Endothelial cell of hepatic sinusoid (primary cell): ENCODE results near the gene RNF135.
"Not testable (repeated sequence)": the region's sequence is repeated elsewhere in the genome, so short reads cannot be mapped to it uniquely, and the experiment has no call there.

Source experiments
- in situ Hi-C: cut with HindIII; loops from 2 replicates; pipeline ENCODE4 v1.10.0; 2017; ENCODE audit warnings: low sequenced_read_pairs

RNF135 gene, protein sequence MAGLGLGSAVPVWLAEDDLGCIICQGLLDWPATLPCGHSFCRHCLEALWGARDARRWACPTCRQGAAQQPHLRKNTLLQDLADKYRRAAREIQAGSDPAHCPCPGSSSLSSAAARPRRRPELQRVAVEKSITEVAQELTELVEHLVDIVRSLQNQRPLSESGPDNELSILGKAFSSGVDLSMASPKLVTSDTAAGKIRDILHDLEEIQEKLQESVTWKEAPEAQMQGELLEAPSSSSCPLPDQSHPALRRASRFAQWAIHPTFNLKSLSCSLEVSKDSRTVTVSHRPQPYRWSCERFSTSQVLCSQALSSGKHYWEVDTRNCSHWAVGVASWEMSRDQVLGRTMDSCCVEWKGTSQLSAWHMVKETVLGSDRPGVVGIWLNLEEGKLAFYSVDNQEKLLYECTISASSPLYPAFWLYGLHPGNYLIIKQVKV

DNA sequence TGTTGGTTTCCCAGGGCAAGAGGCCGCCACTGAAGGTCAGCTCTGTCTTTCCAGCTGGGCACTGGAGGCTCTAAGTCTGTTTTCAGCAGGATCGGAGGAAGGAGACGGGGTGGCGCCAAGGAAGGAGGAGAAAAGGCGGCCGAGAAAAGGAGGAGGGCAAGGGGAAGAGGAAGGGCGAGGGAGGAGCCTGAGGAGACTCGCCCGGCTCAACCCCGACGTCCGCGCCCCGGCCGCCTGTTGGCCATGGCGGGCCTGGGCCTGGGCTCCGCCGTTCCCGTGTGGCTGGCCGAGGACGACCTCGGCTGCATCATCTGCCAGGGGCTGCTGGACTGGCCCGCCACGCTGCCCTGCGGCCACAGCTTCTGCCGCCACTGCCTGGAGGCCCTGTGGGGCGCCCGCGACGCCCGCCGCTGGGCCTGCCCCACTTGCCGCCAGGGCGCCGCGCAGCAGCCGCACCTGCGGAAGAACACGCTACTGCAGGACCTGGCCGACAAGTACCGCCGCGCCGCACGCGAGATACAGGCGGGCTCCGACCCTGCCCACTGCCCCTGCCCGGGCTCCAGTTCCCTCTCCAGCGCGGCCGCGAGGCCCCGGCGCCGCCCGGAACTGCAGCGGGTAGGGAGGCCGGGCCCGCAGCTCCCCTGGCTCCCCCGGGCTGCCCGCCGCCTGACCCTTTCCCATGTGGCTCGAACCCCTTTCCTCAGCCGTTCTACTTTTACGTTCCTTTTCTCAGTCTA, at the start of gene RNF135:
Gene RNF135, plus strand, starts transcription at position 209 of the 737 bp plus-strand sequence. Its CDS starts 35 bp downstream, at position 244.
- in situ Hi-C loops = no loop called here

DNA sequence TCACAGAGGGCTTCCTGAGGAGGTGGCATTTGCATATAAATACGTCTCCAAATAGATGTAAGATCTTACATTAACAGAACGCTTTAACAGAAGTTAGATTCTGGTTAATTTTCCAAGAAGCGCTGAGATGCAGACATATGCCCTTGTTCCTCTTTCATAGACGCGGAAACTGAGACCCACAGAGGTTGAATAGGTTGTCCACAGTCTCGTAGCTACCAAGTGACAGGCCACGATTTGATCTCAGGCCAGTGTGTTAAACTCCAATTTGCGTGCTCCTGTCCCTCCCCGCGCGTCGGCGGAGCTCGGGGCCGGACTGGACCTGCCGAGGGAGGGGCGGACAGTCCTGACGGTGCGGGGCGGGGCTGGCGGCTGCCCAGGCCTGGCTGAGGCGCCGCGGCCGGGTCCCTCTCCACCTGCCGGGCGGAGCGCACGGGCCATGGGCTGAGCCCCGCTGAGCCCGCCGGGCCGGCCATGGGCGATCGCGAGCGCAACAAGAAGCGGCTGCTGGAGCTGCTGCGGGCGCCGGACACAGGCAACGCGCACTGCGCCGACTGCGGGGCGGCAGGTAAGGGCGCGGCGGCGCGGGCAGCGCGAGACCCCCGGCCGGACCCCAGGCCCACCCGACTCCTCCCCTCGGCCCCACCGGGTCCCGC, 49.2 kb upstream of the RNF135 start, which contains the start of gene ADAP2:
Gene ADAP2, plus strand, starts transcription at position 402 of the 653 bp plus-strand sequence. Its CDS starts 70 bp downstream, at position 472.
- in situ Hi-C loops = no loop called here

DNA sequence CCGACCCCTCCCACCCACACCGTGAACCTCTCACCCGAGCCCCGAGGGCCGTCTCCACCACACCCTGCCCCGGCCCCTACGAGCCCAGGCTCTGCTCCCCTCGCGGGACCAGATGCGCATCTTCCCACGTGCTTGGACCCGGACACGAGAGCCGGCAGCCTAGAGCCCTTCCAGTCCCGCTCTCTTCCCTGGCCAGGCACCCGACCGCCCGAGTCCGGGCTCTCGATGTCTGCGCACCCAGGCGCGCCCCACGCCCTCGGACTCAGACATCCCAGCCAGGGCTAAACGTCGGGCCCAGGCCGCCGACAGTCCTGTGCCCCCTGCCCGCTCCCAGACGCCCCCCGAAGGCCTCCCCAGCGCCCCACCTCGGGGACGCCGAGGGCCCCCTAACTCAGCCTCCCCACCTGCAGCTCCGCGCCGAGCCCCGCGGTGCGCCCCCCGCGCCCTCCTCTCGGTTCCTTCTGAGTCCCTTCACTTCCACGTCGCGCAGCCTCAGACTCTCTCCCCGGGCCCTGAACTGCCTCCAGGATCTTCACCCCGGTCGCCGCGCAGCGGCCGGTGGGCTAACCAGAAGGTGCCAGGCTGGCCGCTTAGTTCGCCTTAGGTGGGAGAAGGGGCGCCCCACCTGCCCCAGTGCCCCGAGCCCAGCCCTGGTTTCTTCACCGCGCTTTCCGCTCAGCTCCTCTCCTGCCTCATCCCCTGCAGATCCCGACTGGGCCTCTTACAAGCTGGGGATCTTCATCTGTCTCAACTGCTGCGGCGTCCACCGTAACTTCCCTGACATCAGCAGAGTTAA, 48.4 kb upstream of the RNF135 start:
- in situ Hi-C loops = no loop called here

DNA sequence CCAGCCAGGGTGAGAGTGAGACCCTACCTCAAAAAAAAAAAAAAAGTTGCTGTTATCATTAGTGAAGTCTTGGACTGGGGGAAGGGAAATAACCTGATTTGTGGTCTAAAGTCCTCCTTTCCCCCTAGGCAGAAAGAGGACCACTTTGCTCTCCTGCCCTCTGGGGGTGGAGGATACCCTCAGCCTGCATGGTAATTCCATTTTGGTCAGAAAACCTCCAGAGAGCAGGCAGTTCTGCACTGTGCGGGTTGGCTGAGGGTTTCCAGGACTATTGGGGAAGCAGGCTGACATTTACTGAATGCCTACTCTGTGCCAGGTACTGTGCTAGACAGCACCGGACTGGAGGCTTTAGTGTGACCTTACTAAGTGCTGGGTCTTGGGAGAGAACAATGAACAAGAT, 46.5 kb upstream of the RNF135 start:
- in situ Hi-C loops = no loop called here

DNA sequence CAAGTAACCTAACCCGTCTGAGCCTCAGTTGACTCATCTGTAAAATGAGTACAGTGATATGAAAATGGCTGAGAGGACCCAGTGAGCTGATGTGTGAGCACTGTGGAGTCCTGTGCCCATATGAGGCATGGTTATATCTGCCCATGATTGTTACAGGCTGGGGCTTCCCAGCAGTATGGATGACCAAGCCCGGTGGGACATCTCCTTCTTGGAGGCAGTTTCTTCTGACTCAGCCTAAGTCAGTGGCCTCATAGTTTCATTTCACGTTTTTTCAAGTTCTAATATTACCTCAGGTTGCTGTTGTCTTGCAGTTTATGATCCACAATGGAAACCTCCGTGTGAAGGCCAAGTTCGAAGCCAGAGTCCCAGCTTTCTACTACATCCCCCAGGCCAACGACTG, 44.3 kb upstream of the RNF135 start:
- in situ Hi-C loops = no loop called here

DNA sequence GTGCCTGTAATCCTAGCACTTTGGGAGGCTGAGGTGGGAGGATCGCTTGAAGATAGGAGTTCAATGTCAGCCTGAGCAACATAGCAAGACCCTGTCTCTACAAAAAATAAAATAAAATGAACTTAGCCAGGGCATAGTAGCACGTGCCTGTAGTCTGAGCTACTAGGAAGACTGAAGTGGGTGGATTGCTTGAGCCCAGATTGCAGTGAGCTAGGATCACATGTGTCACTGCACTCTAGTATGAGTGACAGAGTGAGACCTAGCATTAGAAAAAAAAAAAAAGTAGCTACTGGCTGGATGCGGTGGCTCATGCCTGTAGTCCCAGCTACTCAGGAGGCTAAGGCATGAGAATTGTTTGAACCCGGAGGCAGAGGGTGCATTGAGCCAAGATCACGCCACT, 43.1 kb upstream of the RNF135 start:
- in situ Hi-C loops = no loop called here

DNA sequence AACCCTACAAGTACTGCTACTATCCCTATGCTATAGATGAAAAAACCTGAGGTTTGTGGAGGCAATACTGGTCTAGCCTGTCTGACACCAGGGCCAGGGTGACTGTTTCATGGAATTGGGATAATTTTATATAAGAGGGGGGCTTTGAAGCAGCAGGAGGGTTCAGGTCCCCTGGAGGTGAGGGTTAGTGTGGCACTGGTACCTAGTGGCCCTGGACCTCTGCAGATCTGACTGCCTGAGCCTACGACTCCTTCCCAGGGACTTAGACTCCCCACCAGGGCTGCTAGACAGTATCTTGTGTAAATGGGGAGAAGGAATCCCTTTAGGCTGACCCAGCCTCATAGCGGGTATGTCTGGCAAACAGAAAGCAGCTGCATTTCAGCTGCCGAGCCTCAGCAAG, 42.3 kb upstream of the RNF135 start:
- in situ Hi-C loops = no loop called here

DNA sequence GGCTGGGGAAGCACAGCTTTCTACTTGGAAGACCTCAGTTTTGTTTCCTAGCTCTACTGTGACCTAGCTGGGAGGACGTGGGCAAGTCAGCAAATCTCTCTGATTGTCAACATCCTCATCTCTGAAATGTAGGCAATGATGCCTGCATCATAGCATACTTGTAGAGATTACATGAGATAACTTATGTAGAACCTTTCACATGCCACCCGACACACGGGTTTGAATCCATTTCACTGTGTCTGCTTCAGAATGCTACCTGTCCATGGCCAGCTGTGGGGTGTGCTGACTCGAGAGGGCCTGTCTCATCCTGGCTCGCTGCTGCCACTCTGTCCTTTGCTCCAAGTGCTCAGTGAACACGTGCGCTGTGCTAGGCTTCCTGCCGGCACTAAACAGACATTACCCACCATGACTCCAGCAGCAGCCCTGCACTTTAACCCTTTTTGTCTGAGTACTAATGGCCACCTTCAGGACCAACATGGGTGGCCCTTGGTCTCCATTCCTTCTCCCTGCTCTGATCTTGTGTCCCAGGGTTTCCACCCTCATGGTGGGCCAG, 41.7 kb upstream of the RNF135 start:
- in situ Hi-C loops = no loop called here

DNA sequence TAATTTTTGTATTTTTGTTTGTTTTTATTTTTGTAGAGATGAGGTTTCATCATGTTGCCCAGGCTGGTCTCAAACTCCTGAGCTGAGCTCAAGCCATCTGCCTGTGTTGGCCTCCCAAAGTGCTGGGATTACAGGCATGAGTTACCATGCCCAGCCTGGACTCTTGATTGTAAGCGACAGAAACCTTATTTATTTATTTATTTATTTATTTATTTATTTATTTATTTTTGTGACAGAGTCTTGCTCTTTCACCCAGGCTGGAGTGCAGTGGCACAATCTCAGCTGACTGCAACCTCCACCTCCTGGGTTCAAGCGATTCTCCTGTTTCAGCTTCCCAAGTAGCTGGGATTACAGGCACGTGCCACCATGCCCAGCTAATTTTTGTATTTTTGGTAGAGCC, 41.0 kb upstream of the RNF135 start:
- in situ Hi-C loops = not testable (repeated sequence)

DNA sequence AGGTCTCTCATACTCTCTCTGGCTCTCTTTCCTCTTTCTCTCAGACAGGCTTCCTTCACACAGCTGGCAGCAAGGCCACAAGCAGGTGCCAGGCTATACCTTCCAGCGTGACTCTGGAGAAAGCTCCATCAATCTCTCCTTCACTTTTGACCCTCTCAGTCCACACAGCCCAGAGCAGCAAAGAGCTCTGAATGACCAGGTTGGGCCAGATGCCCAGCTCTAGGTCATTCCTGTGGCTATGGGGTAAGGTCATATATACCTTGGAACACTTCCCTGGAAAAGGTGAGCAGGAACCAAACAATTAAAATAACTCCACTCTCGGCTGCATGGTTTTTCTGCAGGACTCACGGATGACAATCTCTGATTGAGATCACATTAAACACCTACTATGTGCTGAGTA, 40.3 kb upstream of the RNF135 start:
- in situ Hi-C loops = no loop called here

DNA sequence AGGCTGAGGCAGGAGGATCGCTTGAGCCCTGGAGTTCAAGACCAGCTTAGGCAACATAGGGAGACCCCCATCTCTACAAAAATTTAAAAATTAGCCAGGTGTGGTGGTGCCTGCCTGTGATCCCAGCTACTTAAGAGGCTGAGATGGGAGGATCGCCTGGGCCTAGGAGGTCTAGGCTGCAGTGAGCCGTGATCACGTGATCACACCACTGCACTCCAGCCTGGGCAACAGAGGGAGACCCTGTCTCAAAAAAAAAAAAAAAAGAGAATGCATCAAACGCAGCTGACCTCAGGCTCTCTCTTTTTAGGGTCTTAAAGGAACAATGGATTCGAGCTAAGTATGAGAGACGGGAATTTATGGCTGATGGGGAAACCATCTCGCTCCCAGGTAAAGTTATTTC, 39.3 kb upstream of the RNF135 start:
- in situ Hi-C loops = not testable (repeated sequence)

DNA sequence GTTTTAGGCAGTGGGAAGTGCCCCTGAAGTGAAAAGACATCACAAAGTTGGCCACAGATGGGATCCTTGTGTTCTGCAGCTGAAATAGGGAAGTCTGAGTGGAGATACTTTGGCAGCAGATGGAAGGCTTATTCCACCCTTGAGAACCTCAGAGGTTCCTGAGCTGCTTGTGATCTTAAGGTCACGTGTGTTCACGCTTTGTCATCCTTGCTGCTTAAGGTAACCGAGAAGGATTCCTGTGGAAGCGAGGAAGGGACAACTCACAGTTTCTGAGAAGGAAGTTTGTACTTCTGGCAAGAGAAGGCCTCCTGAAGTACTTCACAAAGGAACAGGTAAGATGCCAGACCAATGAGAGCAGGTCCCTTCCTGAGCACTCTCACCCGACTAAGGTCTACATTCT, 36.9 kb upstream of the RNF135 start:
- in situ Hi-C loops = no loop called here

DNA sequence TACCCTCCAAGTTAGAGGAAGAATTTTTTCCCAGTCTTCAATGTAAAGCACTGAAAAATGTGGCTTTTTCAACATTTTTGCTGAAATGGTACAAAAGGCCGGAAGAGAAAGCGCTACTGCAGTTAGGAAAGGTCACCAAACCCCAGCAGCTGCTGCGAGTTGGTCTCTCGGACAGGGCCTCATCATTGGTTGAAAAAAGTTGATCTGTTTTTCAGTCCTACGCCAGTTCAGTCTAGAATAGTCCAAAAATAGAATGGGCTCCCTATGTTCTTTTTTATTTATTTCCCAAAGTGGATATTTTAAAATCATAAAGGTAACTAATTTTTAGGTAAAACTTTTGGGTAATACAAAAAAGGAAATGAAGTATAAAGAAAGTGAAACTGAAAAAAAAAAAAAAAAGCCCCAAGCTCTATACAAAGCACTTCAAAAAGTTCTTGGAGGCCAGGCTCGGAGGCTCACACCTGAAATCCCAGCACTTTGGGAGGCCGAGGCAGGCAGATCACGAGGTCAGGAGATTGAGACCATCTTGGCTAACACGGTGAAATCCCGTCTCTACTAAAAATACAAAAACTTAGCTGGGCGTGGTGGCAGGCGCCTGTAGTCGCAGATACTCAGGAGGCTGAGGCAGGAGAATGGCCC, 31.7 kb upstream of the RNF135 start:
- in situ Hi-C loops = no loop called here

DNA sequence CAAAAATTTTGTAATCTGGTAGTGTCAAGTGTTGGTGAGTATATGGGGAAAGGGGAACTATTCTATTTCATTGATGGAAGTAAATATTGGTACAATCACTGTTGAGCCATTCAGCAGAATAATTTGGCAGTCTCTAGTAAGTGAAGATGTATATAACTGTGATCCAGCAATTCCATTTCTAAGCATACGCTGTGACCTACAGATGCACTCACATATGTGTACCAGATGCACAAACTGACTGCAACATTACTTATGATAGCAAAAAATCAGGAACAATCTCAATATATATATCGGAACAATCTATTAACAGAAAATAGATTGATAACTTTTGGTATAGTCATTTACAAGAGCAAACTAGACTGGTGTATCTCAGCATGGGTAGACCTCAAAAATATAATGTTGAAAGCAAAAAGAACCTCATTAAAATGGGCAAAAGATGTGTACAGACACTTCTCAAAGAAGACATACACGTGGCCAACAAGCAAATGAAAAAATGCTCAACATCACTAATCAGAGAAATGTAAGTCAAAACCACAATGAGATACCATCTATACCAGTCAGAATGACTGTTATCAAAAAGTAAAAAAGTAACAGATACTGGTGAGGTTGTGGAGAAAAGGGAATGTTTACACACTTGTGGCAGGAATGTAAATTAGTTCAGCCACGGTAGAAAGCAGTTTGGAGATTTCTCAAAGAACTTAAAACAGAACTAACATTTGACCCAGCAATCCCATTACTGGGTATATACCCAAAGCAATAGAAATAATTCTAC, 28.3 kb upstream of the RNF135 start:
- in situ Hi-C loops = no loop called here

DNA sequence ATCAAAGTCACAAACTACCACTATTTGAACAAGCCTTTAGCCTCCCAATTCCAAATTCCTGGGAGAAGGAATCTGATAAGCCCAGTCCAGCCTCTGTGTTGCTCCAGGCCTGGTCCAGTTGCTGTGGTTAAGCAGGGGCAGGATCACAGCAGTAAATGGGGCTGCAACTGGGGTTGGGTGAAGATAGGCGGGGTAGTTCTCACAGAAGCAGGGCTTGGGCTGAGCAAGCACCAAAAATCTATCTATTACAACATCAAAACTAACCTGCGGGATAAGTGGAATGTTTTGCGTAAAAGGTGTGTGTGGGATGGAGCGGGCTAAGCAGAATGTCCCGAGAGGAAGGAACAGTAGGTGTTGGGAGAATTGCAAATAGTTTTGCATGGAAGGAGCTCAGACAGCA, 23.0 kb upstream of the RNF135 start:
- in situ Hi-C loops = no loop called here

DNA sequence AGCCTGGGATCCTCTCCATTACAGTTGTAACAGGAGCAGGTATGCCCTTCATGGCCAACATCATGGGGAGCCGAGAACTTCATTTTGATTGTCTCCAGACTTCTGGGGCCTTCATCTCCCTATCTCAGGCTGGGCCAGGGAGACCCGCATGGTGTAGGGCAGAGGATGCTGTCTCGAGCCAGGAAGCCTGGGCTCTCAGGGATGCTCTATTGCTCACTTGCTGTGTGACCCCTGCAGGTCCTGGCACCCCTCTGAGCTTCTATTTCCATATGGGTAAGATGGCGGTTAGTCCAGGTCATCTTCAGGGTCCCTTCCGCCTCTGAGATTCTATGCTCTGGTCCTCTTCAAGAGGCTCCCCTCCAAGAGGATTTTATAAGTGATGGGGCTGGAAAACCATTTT, 20.6 kb upstream of the RNF135 start:
- in situ Hi-C loops = loop anchor here (5.0 kb wide), 3 partner anchors 47 to 222 kb away; no protein-coding TSS in a partner anchor

DNA sequence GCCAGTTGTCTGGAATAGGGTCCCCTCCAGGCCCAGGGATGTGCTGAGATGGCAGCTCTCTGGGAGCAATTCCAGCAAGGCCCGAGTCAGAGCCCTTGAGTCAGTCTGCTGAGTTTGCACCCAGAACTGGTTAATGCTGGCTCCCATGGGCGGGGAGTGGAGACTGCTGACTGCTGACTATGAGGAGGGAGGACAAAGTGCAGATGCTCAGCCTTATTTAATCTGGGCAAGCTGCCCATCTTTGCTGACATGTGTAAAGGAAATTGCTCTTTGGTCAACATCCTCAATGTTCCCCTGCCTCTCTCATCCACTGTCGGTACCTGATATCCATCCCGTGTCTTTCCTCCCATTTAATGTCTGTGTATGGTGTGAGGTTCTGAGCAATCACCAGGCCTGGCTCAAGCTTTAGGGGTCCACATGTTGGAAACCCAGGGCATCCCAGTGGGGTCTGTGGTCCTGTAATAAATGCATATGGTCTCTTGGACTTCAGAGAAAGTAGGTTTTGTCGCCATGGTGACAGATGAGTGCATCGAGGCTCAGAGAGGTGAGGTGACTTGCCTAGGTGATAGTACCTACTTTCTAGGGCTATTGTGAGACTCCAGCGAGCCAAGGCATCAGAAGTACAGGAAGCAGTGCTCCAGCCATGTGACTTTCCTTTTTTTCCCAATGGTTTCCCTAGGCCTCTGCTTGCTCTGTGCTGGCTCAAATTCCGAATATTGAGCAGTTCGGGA, 20.0 kb upstream of the RNF135 start:
- in situ Hi-C loops = loop anchor here (5.0 kb wide), 3 partner anchors 46 to 221 kb away; no protein-coding TSS in a partner anchor

DNA sequence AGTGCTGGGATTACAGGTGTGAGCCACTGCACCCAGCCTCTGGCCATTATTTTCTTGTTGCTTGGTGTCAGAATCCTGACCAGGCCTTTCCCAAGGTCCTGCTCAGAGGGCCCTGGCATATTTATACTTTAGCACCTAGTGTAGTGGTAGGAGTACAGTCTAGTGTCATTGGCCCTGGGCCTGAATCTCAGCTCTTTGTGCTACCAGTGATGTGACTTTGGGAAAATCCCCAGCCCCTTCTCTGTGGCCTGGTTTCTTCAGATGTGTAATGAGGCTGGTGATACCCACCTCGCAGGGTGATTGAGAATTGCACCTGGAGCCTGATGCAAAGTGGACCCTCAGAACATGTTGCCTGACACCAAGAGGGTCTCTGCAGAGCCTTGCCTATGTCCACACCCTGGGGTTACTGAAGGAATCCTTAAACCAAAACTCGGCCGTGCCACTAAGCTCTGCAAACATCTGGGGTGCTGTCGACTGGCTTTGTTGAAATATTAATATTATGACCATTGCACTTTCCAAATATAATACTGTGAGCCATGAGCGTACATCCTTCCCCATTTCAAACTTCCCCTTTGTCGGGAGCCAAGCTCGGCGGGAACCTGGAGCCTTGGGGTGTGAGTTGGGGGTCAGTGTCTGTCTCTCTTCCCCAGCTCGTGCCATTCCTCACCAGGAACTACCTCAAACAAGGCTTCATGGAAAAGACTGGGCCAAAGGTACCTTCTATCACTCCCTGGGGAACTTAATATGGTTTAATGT, 18.0 kb upstream of the RNF135 start:
- in situ Hi-C loops = loop anchor here (5.0 kb wide), 3 partner anchors 44 to 219 kb away; no protein-coding TSS in a partner anchor
